Fibroblast of gingiva (primary cell): ENCODE results near the gene PCGF5.
"Not testable (repeated sequence)": the region's sequence is repeated elsewhere in the genome, so short reads cannot be mapped to it uniquely, and the experiment has no call there.

Experiments
- DNase-seq: peaks from one replicate; pipeline ENCODE4 v3.0.0-alpha.2; 2011; ENCODE audit warnings: low read depth

PCGF5 gene

GRCh38 chr10:91210014-91210413 lies 10.4 kb upstream of the PCGF5 start:
- DNase-seq, result no peak

GRCh38 chr10:91210435-91210834 lies 10.0 kb upstream of the PCGF5 start:
- DNase-seq, result no peak

GRCh38 chr10:91211675-91212074 lies 8.8 kb upstream of the PCGF5 start:
- no peak for DNase-seq

- no peak for DNase-seq
Measured at GRCh38 chr10:91214911-91215310, 5.6 kb upstream of the PCGF5 start.

- DNase-seq, result no peak
Measured at GRCh38 chr10:91215384-91215783, 5.1 kb upstream of the PCGF5 start.

GRCh38 chr10:91219371-91220193 lies 881 bp upstream of the PCGF5 start:
- DNase-seq, result no peak

- peak; percentile 9 for DNase-seq
Measured at GRCh38 chr10:91220954-91221675, 652 bp downstream of the PCGF5 start.

GRCh38 chr10:91226093-91226492 lies 5.6 kb downstream of the PCGF5 start:
- no peak for DNase-seq

GRCh38 chr10:91227576-91227975 lies 7.1 kb downstream of the PCGF5 start:
- DNase-seq, result no peak

- no peak for DNase-seq
Measured at GRCh38 chr10:91229683-91230082, 9.2 kb downstream of the PCGF5 start.

- DNase-seq, result no peak
Measured at GRCh38 chr10:91238191-91238590, 17.7 kb downstream of the PCGF5 start.

GRCh38 chr10:91239789-91240188 lies 19.3 kb downstream of the PCGF5 start:
- DNase-seq, result no peak

GRCh38 chr10:91242940-91243339 lies 22.5 kb downstream of the PCGF5 start:
- no peak for DNase-seq

GRCh38 chr10:91247360-91248111 lies 27.1 kb downstream of the PCGF5 start:
- DNase-seq, result peak; percentile 25

- no peak for DNase-seq
Measured at GRCh38 chr10:91249700-91250099, 29.2 kb downstream of the PCGF5 start.

- DNase-seq, result no peak
Measured at GRCh38 chr10:91250341-91250740, 29.9 kb downstream of the PCGF5 start.

- peak; percentile 34 for DNase-seq
Measured at GRCh38 chr10:91251430-91252056, 31.1 kb downstream of the PCGF5 start.

- no peak for DNase-seq
Measured at GRCh38 chr10:91253300-91253699, 32.8 kb downstream of the PCGF5 start.

- no peak for DNase-seq
Measured at GRCh38 chr10:91257310-91257709, 36.8 kb downstream of the PCGF5 start.

- DNase-seq, result not testable (repeated sequence)
Measured at GRCh38 chr10:91260417-91260816, 40.0 kb downstream of the PCGF5 start.

- peak; percentile 76 for DNase-seq
Measured at GRCh38 chr10:91271886-91272285, 51.4 kb downstream of the PCGF5 start.

- DNase-seq, result no peak
Measured at GRCh38 chr10:91284486-91285090, 64.1 kb downstream of the PCGF5 start.
